Suprapubic skin (tissue), 3 donors: ENCODE measurements around the gene SEMA5A.

Experiments used
- CTCF ChIP-seq, 2 donors: fragments of 200-600 bp in 1 of 2; fragments of 450-650 bp in 1 of 2; sonication (generic) in 1 of 2; IDR thresholded peaks; one replicate each; pipeline ENCODE4 v1.5.1; 2016 to 2019; ENCODE audit warnings: antibody characterized with exemption in 2 of 2, mild to moderate bottlenecking in 1 of 2, moderate library complexity in 1 of 2
- POLR2AphosphoS5 ChIP-seq, 3 donors: sonication (generic); formaldehyde crosslinking; IDR thresholded peaks; one replicate each; pipeline ENCODE4 v1.6.1; 2017; ENCODE audit warnings: antibody characterized with exemption in 3 of 3

- TF ChIP-seq POLR2AphosphoS5 (IDR thresholded peaks at IDR 0.05) (no peak), CTCF (IDR thresholded peaks at IDR 0.05) (no peak)
These were observed 380.3 kb downstream of the SEMA5A start for GRCh38 chr5:9165546-9165945.
